MV-4-11 (cell line): ENCODE data around the gene GMPPA.

Experiments
- DNase-seq: peaks from one replicate; lab custom pipeline; 2025; lab: John Stamatoyannopoulos, UW

GMPPA gene

DNA sequence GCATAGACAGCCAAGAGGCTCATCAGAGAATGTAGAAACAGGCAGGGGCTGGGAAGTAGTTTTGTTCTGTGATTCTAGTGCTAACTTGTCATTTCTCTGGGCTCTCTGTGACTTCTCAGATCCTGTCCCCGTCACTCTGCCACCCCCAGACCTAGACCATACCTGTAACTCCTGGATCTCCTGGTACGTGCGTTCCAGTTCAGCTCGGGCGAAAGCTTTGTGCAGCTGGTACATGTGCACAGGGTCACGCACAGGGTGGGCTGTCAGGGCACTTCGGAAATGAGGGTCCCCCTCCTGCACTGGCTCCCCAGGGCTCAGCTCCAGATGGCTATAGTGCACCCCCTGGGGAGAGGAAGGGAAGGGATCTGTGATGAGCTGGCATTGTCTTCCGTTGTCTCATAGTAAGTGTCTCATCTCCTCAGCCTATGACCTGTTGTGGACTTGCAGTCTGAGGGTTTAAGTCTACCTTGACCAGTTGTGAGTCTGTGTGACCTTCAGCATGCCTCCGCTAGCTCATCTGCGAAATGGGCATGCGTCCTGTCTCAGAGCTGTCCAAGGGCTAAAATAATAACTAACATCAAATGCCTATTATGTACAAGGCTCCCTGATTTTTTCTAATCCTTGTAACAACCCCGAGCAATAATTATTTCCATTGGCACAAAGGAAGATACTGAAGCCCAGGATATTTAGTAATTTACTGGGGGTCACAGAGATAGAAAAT, 42.3 kb downstream of the GMPPA start:
- DNase-seq = no peak

DNA sequence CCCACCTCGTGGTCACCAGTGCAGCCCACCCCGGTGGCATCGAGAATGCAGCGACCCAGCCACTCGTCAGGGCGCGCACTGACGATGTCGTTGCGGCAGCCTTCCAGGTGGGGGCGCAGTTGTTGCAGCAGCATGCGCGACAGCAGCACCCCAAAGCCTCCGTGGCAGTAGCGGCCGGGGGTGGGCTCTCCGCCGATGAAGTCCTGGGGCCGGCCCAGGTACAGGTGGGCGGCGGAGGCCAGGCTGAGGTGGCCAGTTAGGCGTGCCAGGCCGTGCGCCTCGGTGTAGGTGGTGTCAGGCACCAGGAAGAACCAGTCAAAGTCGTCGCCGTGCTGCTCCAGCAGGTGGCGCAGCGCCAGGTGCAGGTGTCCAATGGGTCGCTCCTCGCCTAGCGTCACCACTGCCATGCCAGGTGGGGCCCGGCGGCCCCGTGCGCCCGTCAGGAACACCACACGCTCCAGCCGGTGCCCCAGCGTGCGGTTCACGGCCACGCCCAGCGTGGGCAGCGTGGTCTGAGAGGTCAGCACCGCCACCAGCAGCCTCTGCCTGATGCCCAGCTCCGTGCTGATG, 43.0 kb downstream of the GMPPA start:
- peak; percentile 65 for DNase-seq

DNA sequence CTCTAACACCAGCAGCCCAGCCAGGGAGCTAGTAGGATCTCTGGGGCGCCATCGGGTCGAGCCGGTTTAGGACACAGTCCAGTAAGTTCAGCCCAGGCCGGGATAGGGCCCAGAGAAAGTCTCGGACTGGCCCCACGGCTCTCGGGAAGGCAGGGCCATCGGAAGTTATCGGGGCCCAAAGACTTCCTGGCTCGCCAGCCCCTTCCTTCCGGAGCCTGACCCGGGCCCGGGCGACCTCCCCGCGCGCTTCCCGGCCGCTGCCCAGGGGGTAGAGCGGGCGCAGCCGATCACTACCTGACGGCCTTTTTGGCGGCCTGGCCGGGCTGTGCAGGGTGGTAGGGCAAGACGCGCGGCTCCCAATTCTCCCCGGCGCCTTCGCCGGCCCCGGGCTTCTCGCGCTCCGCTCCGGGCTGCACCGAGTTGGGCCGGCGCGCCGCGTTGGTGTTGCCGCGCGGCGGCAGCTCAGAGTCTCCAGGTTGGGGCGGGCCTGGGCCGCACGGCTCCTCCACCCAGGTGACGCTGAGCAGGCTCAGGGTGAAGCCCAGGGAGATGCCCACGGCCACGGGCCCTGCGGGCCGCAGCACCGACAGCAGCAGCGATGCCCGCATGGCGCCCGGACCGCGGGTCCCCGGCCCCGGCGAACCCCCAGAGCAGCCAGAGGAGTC, 44.4 kb downstream of the GMPPA start:
- DNase-seq = no peak

DNA sequence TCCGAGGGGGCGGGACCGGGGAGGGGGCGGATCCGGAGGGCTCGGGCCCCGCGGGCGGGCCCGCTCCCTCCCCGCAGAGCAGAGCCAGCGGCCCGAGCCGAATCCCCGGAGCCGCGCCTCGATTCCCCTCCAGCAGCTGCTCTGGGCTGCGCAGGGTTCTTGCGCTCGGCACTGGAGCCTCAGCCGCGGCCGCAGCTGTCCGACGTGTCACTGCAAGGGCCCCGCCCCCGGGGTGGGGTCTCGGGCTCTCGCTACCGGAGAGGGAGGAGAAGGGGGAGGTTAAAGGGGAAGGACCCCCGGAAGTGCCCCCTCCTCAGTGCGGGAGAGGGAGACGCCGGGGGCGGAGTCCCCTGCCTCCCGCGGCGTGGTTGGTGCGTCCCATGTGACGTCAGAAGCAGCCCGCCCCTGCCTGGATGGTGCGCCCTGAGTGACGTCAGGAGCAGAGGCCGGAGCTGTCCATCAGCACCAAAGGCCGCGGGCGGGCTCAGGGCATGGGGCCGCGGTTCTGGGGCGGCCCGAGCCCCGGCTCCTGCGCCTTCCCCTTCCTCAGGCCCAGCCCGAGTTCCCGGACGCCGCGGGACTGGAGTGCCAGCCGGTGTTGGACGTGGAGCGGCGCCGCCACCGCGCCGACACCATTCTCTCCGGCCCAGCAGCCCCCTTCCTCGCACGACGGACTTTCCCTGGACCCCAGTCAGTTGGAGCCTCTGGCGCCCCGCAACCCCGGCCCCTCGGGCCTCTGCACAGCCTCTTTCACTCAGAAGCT, 45.1 kb downstream of the GMPPA start, which contains the start of the genes CHPF and TMEM198:
CHPF (minus strand) TSS at position 214 of the 763 bp plus-strand sequence. CDS start 271 bp downstream, outside the sequence.
TMEM198 (plus strand) TSS at position 433 of the 763 bp plus-strand sequence. CDS start 700 bp downstream, outside the sequence.
- peak; percentile 98 for DNase-seq

DNA sequence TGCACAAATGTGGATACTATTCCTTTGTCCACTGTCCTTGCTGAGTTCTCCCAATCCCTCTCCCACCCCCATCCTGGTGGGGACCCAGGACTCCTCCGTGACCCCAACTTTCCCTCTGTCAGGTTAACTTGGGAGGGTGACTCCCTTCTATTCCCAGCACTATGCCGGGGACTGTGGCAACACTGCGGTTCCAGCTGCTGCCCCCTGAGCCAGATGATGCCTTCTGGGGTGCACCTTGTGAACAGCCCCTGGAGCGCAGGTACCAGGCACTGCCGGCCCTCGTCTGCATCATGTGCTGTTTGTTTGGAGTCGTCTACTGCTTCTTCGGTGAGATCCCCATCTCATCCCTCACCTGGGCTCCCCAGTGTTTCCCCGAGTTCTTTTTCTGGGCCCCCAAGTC, 45.9 kb downstream of the GMPPA start:
- no peak for DNase-seq

DNA sequence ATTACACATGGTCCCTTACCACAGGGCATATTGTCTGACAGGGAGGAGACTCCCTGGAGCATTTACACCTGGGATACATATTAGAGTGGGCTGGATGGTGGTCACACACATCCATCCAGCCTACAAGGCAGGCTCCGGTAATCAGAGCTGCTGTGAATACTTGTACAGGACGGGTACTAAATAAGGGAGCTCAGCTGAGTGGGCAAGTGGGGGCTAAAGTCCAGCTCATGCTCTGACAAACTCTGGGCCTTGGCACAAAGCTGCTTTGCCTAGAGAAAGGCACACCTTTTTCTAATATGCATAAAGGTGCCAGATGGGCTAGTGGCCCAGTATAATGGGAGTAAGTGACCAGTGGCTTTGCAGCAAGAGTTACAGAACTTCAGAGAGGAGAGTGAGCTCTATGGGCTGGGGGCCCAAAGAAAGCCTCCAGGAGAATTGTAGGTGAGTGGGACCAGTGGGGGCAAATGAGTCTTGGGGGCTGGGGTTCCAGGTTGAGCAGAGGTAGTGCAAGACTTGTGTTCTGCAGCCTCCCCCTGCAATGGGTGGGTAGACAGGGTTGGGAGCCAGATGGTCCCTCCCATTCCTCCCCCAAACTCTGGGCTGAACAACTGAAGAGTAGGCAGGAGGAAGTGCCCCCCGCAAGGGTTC, 46.7 kb downstream of the GMPPA start:
- DNase-seq = no peak

DNA sequence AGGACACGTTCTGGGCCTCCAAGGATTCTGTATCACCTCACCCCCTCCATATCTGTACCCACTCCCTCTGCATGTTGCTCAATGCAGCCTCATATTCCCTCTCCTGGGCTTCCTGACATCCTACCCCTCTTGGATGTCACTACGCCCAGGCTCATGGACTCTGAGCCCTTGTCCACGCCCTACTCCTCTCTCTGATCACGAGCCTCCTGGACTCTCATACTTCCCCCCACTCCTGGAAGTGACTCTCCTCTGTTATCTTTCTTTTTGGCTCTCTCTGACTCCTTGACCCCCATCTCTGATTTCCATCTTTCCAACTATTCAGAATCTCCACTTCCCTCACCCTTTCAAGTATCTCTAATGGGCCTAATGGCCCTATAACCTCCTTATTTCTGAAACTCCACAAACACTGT, 47.3 kb downstream of the GMPPA start:
- DNase-seq = no peak

DNA sequence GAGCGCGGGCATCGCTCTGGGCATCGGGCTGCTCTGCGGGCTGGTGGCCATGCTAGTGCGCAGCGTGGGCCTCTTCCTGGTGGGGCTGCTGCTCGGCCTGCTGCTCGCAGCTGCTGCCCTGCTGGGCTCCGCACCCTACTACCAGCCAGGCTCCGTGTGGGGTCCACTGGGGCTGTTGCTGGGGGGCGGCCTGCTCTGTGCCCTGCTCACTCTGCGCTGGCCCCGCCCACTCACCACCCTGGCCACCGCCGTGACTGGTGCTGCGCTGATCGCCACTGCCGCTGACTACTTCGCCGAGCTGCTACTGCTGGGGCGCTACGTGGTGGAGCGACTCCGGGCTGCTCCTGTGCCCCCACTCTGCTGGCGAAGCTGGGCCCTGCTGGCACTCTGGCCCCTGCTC, 48.9 kb downstream of the GMPPA start:
- DNase-seq = no peak

DNA sequence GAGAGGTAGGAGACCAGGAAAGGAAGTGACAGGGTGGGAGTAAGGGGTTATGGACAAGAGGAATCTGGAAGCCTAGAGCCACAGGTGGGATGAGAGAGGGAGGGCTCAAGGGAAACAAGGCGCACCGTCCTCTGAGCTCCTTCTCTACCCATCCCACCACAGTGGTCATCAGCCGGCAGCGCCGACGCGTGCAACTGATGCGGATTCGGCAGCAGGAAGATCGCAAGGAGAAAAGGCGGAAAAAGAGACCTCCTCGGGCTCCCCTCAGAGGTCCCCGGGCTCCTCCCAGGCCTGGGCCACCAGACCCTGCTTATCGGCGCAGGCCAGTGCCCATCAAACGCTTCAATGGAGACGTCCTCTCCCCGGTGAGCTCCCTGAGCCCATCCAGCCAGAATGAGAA, 50.3 kb downstream of the GMPPA start:
- no peak for DNase-seq

DNA sequence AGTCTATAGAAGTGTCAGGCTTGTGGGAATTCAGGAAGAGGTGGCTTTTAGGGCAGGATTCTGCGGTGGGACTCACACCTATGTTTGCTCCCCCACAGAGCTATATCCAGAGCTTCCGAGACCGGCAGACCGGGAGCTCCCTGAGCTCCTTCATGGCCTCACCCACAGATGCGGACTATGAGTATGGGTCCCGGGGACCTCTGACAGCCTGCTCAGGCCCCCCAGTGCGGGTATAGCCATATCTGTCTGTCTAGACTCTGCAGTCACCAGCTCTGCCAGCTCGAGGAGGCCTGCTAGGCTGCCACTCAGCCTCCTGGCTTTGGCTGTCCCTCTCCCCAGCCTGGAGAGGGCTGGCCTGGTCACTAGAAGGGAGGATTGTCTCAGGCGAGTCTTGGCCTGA, 50.9 kb downstream of the GMPPA start:
- DNase-seq = no peak

DNA sequence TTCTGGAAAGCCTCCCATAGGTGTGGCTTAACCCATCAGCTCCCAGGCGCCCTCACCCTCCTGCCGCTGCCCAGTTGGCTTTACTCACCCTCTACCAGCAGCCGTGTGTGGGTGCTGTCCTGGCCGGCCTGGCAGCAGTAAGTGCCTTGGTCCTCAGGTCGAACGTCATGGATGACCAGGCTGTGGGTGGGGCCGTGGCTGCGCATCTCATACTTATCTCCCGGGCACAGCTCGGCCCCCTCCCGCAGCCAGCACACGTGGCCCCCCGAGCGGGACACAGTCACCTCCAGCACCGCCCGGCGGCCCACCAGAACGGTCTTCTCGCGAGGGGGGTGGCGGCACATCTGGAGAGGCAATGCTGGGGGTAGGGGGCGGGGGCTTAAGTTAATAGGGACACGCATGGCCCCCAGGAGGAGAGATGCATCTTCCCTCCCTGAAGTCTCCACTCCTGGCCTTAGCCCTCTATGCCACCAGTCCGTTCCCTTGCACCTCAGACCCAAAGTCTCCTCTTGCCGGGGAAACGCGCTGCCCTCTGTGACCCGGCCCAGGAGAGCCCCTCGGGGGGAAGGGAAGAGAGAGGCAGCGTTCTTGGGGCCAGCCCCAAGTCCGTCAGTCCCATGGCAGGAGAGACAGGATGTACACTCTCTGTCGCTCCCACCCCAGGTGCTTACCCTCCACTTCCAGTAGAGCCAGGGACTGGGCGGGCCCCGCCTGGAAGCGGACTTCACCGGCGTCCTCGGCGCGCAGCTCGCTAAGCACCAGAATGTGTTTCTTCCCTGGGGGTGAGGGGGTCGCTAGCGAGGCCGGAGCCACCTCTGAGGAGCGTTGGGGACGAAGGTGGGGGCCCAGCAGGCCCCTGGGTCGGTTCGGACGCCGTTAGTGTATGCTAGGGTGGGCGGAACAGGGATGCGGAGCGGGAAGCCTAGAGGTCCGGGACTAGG, 53.0 kb downstream of the GMPPA start:
- no peak for DNase-seq

DNA sequence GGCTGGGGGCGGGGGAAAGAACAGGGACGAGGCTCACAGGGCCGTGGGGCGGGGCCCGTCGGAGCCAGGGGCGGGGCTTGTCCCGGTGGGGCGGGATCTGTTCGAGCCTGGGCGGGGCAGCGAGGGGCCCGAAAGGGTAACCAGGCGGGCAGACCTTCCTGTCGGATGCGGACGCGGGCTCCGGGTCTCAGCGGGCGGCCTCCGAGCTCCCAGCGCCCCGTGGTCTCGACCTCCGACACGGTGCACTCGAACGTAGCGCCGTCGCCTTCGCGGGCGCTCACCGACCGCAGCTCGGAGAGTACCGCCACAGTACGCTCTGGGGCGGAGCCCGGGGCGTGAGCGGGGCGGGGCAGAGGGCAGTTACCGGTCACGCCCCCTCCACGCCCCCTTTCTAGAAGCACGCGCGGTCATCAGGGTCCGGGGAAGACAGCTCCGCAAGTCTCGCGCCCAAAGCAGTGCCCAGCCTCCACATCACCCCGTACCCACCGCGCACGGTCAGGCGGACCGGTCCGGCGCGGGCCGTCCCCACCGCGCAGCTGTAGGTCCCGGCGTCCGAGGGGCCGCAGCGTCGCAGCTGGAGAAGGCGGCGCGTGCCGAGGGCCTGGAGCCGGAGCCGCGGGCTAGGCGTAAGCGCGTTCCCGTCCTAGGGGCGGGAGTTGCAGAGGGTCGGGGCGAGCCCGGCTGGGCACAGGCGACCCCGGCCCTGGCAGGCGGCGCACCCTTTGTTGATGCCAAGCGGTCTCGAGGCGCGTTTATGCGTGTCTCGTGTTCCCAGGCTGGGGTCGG, 53.9 kb downstream of the GMPPA start:
- DNase-seq = peak; percentile 48

DNA sequence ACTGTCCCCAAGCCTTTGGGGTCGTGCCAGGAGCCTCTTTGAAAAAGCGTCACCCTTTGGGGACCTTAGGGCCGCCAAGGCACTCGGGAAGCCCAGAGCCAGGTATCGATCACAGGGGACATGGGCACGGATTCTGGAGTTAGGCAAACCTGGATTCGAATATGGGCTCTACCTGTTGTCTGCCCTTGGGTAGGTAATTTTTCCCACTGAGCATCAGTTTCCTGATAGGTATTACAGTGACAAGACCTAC, 54.4 kb downstream of the GMPPA start:
- DNase-seq = no peak

DNA sequence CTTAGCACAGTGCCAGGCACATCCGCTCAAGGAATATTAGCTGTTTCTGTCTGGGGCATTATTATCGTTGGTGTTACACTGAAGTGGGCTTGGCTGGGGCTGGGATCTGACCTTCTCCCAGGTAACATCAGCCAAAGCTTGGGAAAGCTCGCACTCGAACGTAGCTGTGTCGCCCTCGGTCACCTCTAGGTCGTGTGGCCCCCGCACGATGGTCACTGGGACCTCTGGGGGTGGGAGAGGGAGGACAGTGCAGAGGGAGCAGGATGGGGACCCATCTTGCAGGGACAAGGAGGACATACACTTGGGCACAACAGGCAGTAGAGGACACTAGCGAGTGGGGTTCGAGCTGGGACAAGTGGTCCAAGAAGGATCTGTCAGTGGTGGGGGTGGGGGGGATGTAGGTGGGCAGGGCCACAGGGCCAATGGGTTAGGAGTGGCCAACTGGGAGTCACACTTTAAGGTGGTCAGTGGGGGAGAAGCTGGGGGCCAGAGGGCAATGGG, 54.8 kb downstream of the GMPPA start:
- DNase-seq = no peak

DNA sequence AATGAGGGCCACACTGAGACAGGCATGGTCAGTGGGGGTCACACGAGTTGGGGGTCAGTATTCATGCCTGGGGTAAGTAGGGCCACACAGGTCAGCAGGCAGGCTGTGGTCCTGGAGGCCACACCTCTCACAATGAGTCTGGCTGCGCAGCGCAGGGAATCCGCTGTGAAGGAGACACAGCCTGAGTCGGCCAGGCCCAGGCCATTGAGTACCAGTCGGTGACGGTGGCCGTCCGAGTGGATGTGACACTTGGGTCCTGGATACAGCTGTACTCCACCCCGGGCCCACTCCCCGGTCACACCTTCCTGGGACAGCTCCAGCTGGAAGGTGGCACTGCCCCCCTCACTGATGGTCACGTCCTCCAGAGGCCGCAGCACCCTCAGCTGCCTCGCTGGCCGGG, 55.7 kb downstream of the GMPPA start:
- DNase-seq = no peak

DNA sequence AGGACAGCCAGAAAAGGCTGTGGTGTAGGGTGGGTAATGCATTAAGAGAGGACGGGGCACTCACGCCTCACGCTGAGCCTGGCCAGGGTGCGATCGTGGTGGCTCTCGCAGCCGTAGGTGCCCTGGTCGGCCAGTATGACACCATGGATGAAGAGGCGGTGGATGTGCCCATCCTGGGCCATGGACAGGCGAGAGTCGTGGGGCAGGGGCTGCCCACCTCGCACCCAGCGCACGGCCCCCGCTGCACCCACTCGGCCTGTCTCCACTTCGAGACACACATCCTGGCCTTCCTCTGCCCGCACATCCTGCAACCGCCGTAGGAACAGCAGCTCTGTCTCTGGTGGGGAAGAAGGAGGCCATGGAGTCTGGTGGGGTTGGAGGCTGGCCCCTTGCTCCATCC, 57.3 kb downstream of the GMPPA start:
- DNase-seq = no peak

DNA sequence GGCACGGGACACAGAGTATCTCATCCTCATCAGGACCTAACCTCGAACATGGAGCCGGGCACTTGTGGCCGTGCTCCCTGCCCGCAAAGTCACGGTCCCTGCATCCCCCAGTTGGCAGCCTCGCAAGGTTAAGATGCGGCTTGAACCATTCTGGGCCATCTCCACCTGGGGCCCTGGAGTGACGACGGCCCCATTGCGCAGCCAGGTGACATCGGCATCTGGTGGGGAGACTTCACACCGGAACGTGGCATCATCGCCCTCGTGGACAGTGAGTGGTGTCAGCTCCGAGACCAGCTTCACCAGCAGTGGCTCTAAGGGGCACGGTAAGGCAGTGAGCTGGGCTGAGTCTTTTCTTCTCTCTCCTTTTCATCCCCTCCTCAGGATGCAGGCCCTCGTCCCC, 57.7 kb downstream of the GMPPA start:
- DNase-seq = no peak
